Measurements from ENCODE around the gene YPEL2.

The YPEL2 gene

DNA sequence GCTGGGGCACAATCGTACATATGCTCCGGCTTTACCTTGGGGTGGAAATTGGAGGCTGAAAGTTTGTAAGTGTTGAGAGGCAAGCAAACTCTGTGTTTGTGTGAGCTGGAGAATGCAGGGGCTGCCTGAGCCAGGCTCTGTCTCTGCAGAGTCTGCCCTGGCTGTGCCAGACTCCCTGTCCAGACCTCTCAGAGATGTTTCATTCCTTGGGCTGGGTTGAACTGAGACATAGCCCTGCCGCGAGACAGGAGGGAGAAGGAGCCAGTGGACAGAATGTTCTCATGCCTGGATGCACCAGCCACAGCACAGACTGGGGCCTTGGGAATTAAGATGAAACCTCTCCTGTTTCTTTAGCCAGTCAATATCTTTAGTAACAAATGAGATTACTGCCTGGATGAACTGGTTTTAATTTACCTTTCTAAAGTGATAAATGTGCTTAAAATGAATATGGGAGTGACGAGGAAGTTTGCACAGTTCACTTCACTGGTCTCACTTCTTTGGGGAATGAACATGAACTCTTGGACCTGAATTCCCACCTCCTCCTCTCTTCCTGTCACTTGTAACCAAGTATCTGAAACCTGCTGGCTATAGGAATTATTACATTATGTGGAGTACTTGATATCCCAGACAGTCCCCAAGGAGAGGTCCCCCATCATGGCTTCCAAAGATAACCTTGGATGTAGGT, 40.1 kb downstream of the YPEL2 start:
- H3K4me1 Mint-ChIP-seq = peaks cover 66 to 93% of the 10 kb centered on the region in 2 donors
- H3K9me3 Mint-ChIP-seq = no peaks in the 10 kb centered on the region
- no peak for ATAC-seq (replicated peaks)
- DNase-seq = no peak
- H3K27me3 Mint-ChIP-seq = no peaks in the 10 kb centered on the region
- no peaks in the 10 kb centered on the region for H3K36me3 Mint-ChIP-seq
- peak overlapping the region in 1 of 2 donors; percentile 62 for H3K4me3 Mint-ChIP-seq
- peak overlapping the region; percentile 89 for H3K27ac Mint-ChIP-seq

DNA sequence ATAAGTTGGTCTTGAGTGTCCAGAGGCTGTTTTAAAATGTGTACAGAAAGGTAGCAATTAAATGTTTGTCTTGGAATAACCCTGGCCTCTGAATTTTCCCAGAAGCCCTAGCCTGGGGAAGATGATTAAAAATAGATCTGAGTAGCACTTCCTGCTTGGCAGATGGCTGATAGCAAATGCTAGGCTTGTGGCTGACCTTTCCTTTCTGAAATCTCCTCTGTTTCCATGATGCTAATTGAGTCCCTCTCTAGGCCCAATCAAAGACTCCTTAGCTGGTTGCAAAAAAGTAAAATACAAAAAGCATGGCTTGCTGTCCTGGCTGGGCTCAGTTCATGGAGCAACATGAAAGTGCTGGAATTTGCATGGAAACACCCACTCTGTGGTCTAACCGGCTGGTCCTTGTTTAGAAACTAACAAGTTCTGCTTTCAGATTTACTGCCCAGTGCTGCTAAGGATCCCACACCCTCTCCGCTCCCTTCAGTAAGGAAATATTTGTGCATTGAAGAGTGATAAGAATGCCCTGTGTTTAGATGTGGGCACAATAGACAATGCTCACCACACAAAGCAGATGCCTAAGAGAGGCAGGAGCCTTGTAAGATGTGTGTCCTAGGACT, 40.8 kb downstream of the YPEL2 start:
- Mint-ChIP-seq H3K27me3 (no peaks in the 10 kb centered on the region), H3K27ac (peak overlapping the region; percentile 89), H3K36me3 (no peaks in the 10 kb centered on the region), H3K4me1 (peaks cover 61 to 89% of the 10 kb centered on the region in 2 donors), H3K9me3 (no peaks in the 10 kb centered on the region), H3K4me3 (peak overlapping the region; percentile 58 to 62)
- DNase-seq (peak; percentile 13), ATAC-seq (replicated peaks) (peak; percentile 58 to 64)

DNA sequence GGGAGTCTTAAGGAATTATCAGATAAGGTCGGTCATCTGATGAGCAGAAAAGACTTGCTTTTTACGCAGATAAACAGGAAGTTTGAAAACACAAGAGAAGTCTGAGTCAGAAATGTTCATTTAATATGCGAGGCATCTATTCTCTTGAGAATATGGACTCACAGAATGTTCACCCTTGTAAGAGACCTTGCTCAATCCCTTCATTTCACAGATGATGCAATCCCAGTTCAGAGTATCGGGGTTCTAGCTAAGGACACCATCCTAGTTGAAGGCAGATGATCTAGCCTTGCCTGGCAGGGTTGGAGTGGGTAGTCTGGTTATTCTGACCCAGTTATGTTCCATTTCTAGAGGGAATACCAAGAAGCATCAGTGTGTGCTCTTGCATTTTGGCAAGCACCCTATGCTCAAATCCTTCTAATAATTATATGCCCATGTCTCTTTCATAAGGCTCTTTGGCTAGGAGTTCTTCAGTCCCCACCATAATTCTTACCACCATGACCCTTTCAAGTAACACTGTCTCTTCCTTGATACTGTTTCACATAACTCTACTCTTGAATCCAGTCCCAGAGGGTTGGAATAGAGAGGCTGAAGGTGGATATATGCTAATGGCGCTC, 42.5 kb downstream of the YPEL2 start:
- no peak for DNase-seq
- Mint-ChIP-seq H3K36me3 (peaks cover 3 to 4% of the 10 kb centered on the region in 2 donors), H3K9me3 (no peaks in the 10 kb centered on the region), H3K4me3 (no peak overlapping the region), H3K27me3 (no peaks in the 10 kb centered on the region), H3K4me1 (peaks cover 56 to 81% of the 10 kb centered on the region in 2 donors), H3K27ac (peak overlapping the region; percentile 68)
- ATAC-seq (replicated peaks) = peak; percentile 33 to 37

DNA sequence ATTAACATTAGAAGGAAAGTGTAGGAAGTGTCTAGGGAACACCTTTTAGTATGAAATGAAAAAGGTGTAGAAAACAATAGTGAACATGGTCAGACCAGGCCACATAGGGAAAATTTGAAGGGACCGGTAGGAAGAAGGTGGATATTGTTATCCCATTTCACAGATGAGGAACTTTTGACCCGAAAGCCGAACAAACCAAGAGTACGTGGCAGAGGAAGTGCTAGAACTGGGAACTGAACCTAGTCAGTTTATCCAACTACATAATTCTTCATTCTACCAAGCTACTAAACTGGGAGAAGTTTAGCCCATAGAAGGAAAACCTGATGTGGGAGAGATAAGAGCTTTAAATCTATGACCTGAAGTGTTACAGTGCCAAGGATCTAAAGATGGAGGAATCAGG, 43.2 kb downstream of the YPEL2 start:
- peaks cover 55 to 77% of the 10 kb centered on the region in 2 donors for H3K4me1 Mint-ChIP-seq
- no peak for DNase-seq
- H3K27me3 Mint-ChIP-seq = no peaks in the 10 kb centered on the region
- ATAC-seq (replicated peaks) = no peak
- no peak overlapping the region for H3K4me3 Mint-ChIP-seq
- H3K9me3 Mint-ChIP-seq = no peaks in the 10 kb centered on the region
- peaks cover 3 to 4% of the 10 kb centered on the region in 2 donors for H3K36me3 Mint-ChIP-seq
- H3K27ac Mint-ChIP-seq = peak overlapping the region; percentile 42

DNA sequence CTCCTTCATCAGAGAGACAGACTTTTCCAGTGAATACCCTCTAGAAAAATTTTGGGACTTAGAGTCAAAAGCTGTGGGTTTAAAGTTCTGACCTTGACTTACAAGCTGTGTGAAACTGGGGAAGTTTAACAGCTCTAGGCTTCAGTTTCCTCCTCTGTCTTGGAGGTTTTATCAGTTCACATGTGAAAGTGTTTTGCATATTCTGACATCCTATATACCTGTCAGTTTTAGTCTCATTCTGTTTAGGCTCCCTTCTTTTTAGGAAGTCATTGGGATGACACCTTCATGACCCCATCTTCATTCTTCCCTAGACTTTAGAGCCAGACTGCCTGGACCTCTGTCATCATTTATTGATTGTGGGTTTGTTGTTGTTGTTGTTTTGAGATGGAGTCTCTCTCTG, 44.4 kb downstream of the YPEL2 start:
- DNase-seq = no peak
- H3K36me3 Mint-ChIP-seq = peaks cover 3 to 4% of the 10 kb centered on the region in 2 donors
- H3K4me1 Mint-ChIP-seq = peaks cover 53 to 71% of the 10 kb centered on the region in 2 donors
- H3K9me3 Mint-ChIP-seq = no peaks in the 10 kb centered on the region
- ATAC-seq (replicated peaks) = peak; percentile 43 to 46
- H3K27me3 Mint-ChIP-seq = no peaks in the 10 kb centered on the region
- no peak overlapping the region for H3K27ac Mint-ChIP-seq
- no peak overlapping the region for H3K4me3 Mint-ChIP-seq

DNA sequence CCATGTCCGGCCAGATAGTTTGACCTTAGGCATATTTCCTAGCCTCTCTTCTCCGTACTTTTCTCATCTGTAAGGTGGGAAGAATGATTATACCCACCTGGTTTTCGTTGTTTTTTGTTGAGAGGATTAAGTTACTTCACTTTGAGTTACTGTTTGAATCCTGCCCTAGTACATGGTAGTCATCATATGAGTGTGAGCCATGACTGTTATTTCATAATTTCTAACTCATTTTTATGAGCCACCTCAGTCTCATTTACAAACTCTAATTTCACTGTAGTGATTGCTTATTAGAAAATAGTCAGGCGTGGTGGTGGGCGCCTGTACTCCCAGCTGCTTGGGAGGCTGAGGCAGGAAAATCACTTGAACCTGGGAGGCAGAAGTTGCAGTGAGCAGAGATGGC, 45.1 kb downstream of the YPEL2 start:
- H3K4me1 Mint-ChIP-seq = peaks cover 50 to 71% of the 10 kb centered on the region in 2 donors
- no peaks in the 10 kb centered on the region for H3K9me3 Mint-ChIP-seq
- no peak overlapping the region for H3K27ac Mint-ChIP-seq
- no peak overlapping the region for H3K4me3 Mint-ChIP-seq
- peaks cover 3 to 4% of the 10 kb centered on the region in 2 donors for H3K36me3 Mint-ChIP-seq
- DNase-seq (no peak), ATAC-seq (replicated peaks) (no peak)
- H3K27me3 Mint-ChIP-seq = no peaks in the 10 kb centered on the region

DNA sequence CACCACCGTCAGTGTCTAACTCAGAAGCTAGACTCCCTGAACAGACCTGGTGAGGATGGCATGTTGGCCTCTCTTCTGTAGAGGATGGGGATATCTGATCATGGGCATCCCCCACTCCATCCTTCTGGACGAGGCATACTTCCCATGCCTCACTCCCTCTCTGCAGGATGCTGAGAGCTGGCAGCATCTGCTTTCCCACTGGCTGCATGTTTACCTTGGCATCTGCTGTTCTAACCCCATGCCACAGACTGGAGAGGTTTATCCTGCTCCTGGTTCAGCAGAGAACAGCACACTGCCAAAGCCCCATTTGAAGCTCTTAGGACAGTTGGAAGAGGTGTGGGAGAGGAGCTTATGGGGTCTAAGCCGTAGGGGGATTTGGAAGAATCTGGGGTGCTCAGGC, 46.0 kb downstream of the YPEL2 start:
- Mint-ChIP-seq H3K27me3 (no peaks in the 10 kb centered on the region), H3K4me1 (peaks cover 43 to 67% of the 10 kb centered on the region in 2 donors), H3K9me3 (no peaks in the 10 kb centered on the region), H3K4me3 (no peak overlapping the region), H3K27ac (peak overlapping the region; percentile 28), H3K36me3 (peaks cover 3 to 4% of the 10 kb centered on the region in 2 donors)
- DNase-seq (no peak), ATAC-seq (replicated peaks) (no peak)

DNA sequence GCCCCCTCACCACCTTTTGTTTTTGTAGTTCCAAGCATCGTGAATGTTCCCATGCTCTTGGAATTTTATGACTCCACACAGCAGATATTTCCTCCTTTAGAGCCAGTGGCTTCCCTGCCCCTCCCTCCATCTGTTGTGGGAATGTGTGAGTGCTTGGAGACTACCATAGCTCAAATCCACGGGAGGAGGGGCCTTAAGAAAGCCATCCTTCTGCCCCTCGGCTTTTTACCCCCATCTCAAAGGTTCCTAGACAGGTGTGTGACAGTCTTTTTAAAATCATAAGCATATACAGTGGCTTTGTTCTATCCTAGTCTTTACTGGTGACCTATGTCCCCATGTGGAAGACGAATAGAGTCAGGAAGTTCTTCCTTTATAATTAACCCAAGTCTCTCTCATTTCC, 47.2 kb downstream of the YPEL2 start:
- peak overlapping the region; percentile 72 for H3K27ac Mint-ChIP-seq
- peaks cover 34 to 55% of the 10 kb centered on the region in 2 donors for H3K4me1 Mint-ChIP-seq
- no peak overlapping the region for H3K4me3 Mint-ChIP-seq
- H3K36me3 Mint-ChIP-seq = peaks cover 3 to 4% of the 10 kb centered on the region in 2 donors
- no peaks in the 10 kb centered on the region for H3K9me3 Mint-ChIP-seq
- no peaks in the 10 kb centered on the region for H3K27me3 Mint-ChIP-seq
- no peak for ATAC-seq (replicated peaks)
- no peak for DNase-seq

DNA sequence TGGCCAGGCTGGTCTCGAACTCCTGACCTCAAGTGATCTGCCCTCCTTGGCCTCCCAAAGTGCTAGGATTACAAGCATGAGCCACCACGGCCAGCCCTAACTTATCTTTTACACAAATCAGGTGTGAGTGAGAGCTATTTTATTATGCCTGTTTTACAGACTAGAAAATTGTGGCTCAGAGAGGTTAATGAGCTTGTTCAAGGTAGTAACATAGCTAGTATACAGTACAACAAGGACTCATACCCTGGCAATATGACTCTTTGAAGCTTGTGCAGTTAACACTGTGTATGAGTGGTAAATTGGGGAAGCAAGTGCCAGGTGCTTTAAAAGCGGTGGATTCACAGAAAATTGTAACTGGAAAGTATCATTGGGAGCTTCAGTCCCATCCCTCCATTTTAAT, 49.0 kb downstream of the YPEL2 start:
- ATAC-seq (replicated peaks) (no peak), DNase-seq (no peak)
- Mint-ChIP-seq H3K4me1 (peaks cover 22 to 37% of the 10 kb centered on the region in 2 donors), H3K36me3 (peaks cover 3 to 4% of the 10 kb centered on the region in 2 donors), H3K27me3 (no peaks in the 10 kb centered on the region), H3K27ac (no peak overlapping the region), H3K4me3 (no peak overlapping the region), H3K9me3 (no peaks in the 10 kb centered on the region)

DNA sequence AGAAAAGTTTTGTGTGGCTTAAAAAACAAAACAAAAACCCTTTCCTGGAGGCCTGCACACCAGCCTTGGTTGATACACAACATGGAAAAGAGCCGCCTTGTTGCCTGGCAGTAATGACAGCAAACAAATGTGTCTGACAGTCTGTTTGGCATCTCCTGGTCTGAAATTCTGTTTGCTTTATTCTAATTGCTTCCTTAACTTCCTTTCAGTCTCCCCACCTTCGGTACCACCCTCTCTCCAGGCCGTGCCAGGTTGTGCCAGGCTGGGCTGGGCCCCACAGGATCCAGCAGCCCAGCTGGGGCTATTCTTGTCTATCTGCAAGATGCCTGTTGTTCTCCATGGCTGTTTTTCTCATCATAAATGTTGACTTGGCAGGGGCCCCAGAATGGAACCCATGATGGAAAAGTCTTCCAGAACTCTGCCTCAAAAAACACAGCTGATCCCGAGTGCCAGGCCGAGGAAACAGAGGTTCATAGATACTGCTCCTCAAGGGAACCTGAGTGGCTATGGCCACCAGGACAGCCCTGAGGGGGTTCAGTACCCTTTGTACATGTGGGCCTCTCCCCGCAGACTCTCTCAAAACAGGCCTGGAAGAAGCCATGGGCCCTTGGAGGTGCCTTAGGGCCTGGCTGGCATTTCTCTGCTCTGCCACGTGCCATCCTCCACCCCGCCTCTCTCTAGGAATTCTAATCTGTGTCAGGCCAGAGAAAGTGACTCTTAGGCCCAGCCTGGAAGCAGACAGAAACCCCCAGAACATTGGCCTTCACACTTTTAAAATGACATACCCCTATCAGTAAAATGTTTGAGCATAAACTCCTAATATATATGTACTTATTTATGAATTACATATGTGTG, 50.5 kb downstream of the YPEL2 start:
- no peaks in the 10 kb centered on the region for H3K27me3 Mint-ChIP-seq
- DNase-seq (no peak), ATAC-seq (replicated peaks) (no peak)
- H3K36me3 Mint-ChIP-seq = peaks cover 3 to 4% of the 10 kb centered on the region in 2 donors
- H3K9me3 Mint-ChIP-seq = no peaks in the 10 kb centered on the region
- H3K4me1 Mint-ChIP-seq = peaks cover 20 to 28% of the 10 kb centered on the region in 2 donors
- no peak overlapping the region for H3K4me3 Mint-ChIP-seq
- H3K27ac Mint-ChIP-seq = peak overlapping the region; percentile 69

DNA sequence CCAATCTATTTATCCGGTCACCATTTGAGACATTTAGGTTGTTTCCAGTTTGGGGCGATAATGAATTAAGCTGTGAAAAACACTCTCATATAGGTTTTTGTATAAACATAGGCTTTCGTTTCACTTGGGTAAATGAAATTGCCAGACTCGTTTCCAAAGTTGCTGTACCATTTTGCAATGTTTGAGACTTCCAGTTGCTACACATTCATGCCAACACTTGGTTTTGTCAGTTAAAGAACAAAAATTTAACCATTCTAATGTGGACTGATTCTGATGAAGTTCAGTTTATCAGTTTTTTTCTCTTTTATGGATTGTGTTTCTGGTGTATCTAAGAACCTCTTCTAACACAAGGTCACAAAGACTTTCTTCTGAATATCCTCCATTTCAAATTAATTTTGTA, 52.4 kb downstream of the YPEL2 start:
- no peaks in the 10 kb centered on the region for H3K27me3 Mint-ChIP-seq
- H3K36me3 Mint-ChIP-seq = peaks cover 0 to 1% of the 10 kb centered on the region in 2 donors
- ATAC-seq (replicated peaks) = no peak

DNA sequence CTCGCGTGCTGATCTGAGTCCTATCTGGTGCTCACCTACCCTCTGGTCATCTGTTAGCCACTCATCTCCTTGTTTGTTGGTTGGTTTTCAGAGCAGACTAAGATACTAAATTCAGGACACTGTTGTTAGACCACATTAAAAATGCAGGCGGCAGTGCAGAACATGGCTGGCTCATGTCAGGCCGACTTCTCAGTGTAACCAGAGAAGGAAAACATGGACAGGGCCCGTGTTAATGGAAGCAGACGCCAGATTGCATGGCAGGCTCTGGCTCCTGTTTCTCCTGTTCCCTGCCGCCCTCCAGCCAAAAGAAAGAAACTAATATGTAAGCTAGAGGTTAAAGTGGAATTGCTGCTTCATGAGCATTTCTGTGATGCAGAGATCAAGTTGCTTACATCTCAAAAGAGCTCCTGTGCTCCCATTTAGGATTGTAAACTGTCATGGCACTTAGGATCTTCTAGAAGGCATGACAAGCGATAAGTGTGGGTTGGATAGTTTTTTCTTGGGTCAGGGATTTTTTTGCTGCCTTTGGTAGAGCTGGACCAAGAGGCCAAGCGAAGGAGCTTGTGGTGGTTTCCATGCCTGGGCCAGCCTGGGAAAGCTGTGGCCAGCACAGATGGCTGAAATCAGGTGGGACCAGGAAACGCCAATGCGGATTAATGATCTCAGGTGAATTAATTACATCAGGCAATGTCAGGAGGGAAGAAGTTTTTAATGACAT, 56.1 kb downstream of the YPEL2 start:
- H3K4me3 Mint-ChIP-seq = no peak overlapping the region
- peaks cover 3 to 5% of the 10 kb centered on the region in 2 donors for H3K4me1 Mint-ChIP-seq
- no peaks in the 10 kb centered on the region for H3K9me3 Mint-ChIP-seq
- peaks cover 1 to 3% of the 10 kb centered on the region in 2 donors for H3K36me3 Mint-ChIP-seq
- H3K27ac Mint-ChIP-seq = peak overlapping the region; percentile 20
- DNase-seq (no peak), ATAC-seq (replicated peaks) (no peak)
- no peaks in the 10 kb centered on the region for H3K27me3 Mint-ChIP-seq

More for the DNA sequence above, 52.4 kb downstream of the YPEL2 start:
- DNase-seq = no peak
- H3K27ac Mint-ChIP-seq = no peak overlapping the region
- peaks cover 13 to 21% of the 10 kb centered on the region in 2 donors for H3K4me1 Mint-ChIP-seq
- H3K4me3 Mint-ChIP-seq = no peak overlapping the region
- no peaks in the 10 kb centered on the region for H3K9me3 Mint-ChIP-seq

DNA sequence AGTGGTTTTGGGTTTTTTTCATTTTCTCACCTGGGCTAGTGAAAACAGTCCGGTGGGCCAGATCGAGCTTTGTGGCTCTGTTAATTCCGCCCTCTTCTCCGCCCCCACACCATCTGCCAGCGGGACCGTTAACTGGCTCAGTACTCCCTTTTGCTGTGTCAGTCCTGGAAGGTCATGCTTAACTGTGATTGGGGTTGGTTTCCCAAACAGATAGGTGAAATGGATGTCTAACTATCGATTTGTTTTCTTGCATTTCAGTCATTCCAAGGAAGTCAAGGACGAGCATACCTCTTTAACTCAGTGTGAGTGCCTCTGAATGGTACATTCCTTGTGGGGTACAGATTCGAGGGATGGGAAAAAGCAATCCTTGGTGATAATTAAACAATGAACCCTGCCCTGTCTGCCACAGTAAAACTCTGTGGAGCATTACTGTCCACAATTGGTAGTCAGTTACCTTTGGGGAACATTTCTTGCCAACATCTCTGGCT, 56.7 kb downstream of the YPEL2 start:
- H3K27me3 Mint-ChIP-seq = no peaks in the 10 kb centered on the region
- no peak for DNase-seq
- no peaks in the 10 kb centered on the region for H3K9me3 Mint-ChIP-seq
- peaks cover 3 to 5% of the 10 kb centered on the region in 2 donors for H3K4me1 Mint-ChIP-seq
- H3K4me3 Mint-ChIP-seq = no peak overlapping the region
- peaks cover 1 to 3% of the 10 kb centered on the region in 2 donors for H3K36me3 Mint-ChIP-seq
- no peak overlapping the region for H3K27ac Mint-ChIP-seq
- no peak for ATAC-seq (replicated peaks)
